ENCODE measurements around the gene GGA3.

DNA sequence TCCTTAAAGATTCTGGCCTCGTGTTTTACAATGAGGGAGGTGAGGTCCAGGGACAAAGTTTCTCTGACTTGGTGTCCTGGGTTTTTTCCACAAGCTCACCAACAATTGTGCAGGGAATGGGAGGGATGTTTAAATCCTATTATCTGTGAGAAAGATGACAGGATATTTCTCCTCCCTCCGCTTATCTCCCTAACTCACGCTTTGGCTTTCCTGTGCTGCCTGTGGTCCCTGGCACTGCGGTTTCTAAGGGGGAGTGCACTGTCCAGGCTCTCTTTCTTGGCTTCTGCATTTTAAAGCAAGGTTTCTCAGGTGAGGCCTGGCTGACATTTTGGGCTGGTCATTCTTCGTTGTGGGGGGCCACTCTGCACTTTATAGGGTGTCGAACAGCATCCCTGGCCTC, 16.4 kb downstream of the GGA3 start:
- TF ChIP-seq, protein P1, sequence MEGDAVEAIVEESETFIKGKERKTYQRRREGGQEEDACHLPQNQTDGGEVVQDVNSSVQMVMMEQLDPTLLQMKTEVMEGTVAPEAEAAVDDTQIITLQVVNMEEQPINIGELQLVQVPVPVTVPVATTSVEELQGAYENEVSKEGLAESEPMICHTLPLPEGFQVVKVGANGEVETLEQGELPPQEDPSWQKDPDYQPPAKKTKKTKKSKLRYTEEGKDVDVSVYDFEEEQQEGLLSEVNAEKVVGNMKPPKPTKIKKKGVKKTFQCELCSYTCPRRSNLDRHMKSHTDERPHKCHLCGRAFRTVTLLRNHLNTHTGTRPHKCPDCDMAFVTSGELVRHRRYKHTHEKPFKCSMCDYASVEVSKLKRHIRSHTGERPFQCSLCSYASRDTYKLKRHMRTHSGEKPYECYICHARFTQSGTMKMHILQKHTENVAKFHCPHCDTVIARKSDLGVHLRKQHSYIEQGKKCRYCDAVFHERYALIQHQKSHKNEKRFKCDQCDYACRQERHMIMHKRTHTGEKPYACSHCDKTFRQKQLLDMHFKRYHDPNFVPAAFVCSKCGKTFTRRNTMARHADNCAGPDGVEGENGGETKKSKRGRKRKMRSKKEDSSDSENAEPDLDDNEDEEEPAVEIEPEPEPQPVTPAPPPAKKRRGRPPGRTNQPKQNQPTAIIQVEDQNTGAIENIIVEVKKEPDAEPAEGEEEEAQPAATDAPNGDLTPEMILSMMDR (IDR thresholded peaks at IDR 0.05; ENCODE audit: low read depth, low read length, poor library complexity, severe bottlenecking), result no peak
- no peak for TF ChIP-seq EZH2phosphoT487 (IDR thresholded peaks at IDR 0.05; ENCODE audit: borderline replicate concordance, low read length)
